Common myeloid progenitor, CD34-positive (primary cell): ENCODE results near the gene ACBD4.

ENCODE experiments used
- CTCF ChIA-PET: fragments of 350-600 bp; sonication (Branson Sonifier 250); formaldehyde crosslinking; loops from one replicate; lab custom pipeline; 2021; ENCODE audit warnings: antibody characterized with exemption; lab: Charles Lee
- POLR2A ChIA-PET: fragments of 350-600 bp; sonication (Branson Sonifier 250); formaldehyde crosslinking; loops from one replicate; lab custom pipeline; 2021; ENCODE audit warnings: antibody characterized with exemption; lab: Charles Lee
- DNase-seq, 3 donors: peaks; one replicate each; pipeline versions ENCODE4 v3.0.0 to v3.0.0-alpha.2; 2013
- H3K27ac ChIP-seq, 2 experiments: 1 replicate in 1 of 2; 2 replicates in 1 of 2; pipeline ENCODE4 v1.7.0; 2013; ENCODE audit warnings: inconsistent platforms in 2 of 2, low read length in 2 of 2, mild to moderate bottlenecking in 2 of 2, low read depth in 1 of 2, moderate library complexity in 1 of 2; ENCODE audit not compliant: severe bottlenecking in 2 of 2, insufficient read depth in 1 of 2, poor library complexity in 1 of 2
- H3K27me3 ChIP-seq, 5 experiments: replicated peaks in 2 of 5; 1 replicate in 3 of 5; 2 replicates in 2 of 5; pipeline versions ENCODE4 v1.6.1 to v1.7.0; 2013; ENCODE audit warnings: low read length in 4 of 5, mild to moderate bottlenecking in 2 of 5, moderate library complexity in 2 of 5, inconsistent platforms in 1 of 5; ENCODE audit not compliant: insufficient read depth in 5 of 5, control insufficient read depth in 4 of 5
- H3K36me3 ChIP-seq, 4 experiments: 1 replicate in 2 of 4; 2 replicates in 2 of 4; pipeline versions ENCODE4 v1.6.1 to v1.7.0; 2013; ENCODE audit warnings: low read length in 3 of 4, control low read depth in 1 of 4, mild to moderate bottlenecking in 1 of 4; ENCODE audit not compliant: control insufficient read depth in 4 of 4, insufficient read depth in 4 of 4
- H3K4me1 ChIP-seq, 4 experiments: 1 replicate in 3 of 4; 2 replicates in 1 of 4; pipeline versions ENCODE4 v1.6.1 to v1.7.1; 2013; ENCODE audit warnings: low read length in 3 of 4, mild to moderate bottlenecking in 3 of 4, control low read depth in 1 of 4, inconsistent platforms in 1 of 4, moderate library complexity in 1 of 4; ENCODE audit not compliant: control insufficient read depth in 4 of 4, insufficient read depth in 4 of 4; ENCODE audit errors: control extremely low read depth in 1 of 4
- H3K4me3 ChIP-seq, 7 experiments: 1 replicate in 4 of 7; 2 replicates in 3 of 7; pipeline versions ENCODE4 v1.5.1 to v1.7.0; 2013; ENCODE audit warnings: mild to moderate bottlenecking in 7 of 7, low read length in 6 of 7, moderate library complexity in 6 of 7, inconsistent platforms in 2 of 7, low read depth in 2 of 7, control low read depth in 1 of 7; ENCODE audit not compliant: insufficient read depth in 4 of 7, control insufficient read depth in 1 of 7; ENCODE audit errors: extremely low read depth in 1 of 7
- H3K9me3 ChIP-seq, 5 experiments: 1 replicate in 4 of 5; 2 replicates in 1 of 5; pipeline versions ENCODE4 v1.6.1 to v1.7.1; 2013; ENCODE audit warnings: low read length in 4 of 5, mild to moderate bottlenecking in 2 of 5, inconsistent platforms in 1 of 5, low read depth in 1 of 5, moderate library complexity in 1 of 5; ENCODE audit not compliant: control insufficient read depth in 4 of 5, insufficient read depth in 2 of 5; ENCODE audit errors: control extremely low read depth in 1 of 5
- WGBS: methylation state at CpG from one replicate; pipeline ENCODE4 v1.1.5; 2013; ENCODE audit not compliant: insufficient coverage; 5-methylcytosine and 5-hydroxymethylcytosine counted together

ACBD4 gene

GRCh38 chr17:45104029-45104428 is 31.5 kb upstream of the ACBD4 start:
- Histone ChIP-seq H3K9me3 (no peaks in the 10 kb centered on the region), H3K4me3 (no peak overlapping the region), H3K27me3 (no peaks in the 10 kb centered on the region), H3K36me3 (peaks cover 19 to 85% (median 75%) of the 10 kb centered on the region in 4 experiments), H3K4me1 (no peaks in the 10 kb centered on the region), H3K27ac (no peak overlapping the region)
- ChIA-PET CTCF (interaction anchor here (0.7 to 1.9 kb wide), 6 partner anchors 8 to 184 kb away, joined by 3 to 5 read pairs (median 3); partner anchors contain the start of gene PLCD3), POLR2A (no interaction called here)
- DNase-seq, result no peak
- WGBS, result 98% methylated on average over 8 of the region's 8 CpGs

GRCh38 chr17:45104497-45104896 is 31.0 kb upstream of the ACBD4 start:
- H3K4me3 ChIP-seq, result no peak overlapping the region
- CTCF ChIA-PET, result interaction anchor here (0.7 to 1.9 kb wide), 7 partner anchors 8 to 184 kb away, joined by 3 to 8 read pairs (median 3); partner anchors contain the start of gene PLCD3

GRCh38 chr17:45104907-45105624 is 30.4 kb upstream of the ACBD4 start:
- no peaks in the 10 kb centered on the region for H3K4me1 ChIP-seq
- no peak overlapping the region for H3K27ac ChIP-seq
- CTCF ChIA-PET, result interaction anchor here (0.7 to 1.9 kb wide), 6 partner anchors 9 to 185 kb away, joined by 3 to 8 read pairs (median 4); partner anchors contain the start of gene PLCD3
- H3K27me3 ChIP-seq, result no peaks in the 10 kb centered on the region
- WGBS, result 89% methylated on average over 12 of the region's 17 CpGs
- peaks cover 20 to 81% (median 71%) of the 10 kb centered on the region in 4 experiments for H3K36me3 ChIP-seq
- DNase-seq, result no peak
- no peak overlapping the region for H3K4me3 ChIP-seq
- POLR2A ChIA-PET, result no interaction called here
- H3K9me3 ChIP-seq, result no peaks in the 10 kb centered on the region

More at GRCh38 chr17:45104497-45104896, 31.0 kb upstream of the ACBD4 start:
- no peaks in the 10 kb centered on the region for H3K4me1 ChIP-seq
- H3K27me3 ChIP-seq, result no peaks in the 10 kb centered on the region
- no peak for DNase-seq
- H3K27ac ChIP-seq, result no peak overlapping the region
- H3K36me3 ChIP-seq, result peaks cover 20 to 85% (median 76%) of the 10 kb centered on the region in 4 experiments
- no peaks in the 10 kb centered on the region for H3K9me3 ChIP-seq
- POLR2A ChIA-PET, result no interaction called here
- WGBS, result 100% methylated on average over 4 of the region's 6 CpGs

- WGBS, result 96% methylated on average over 5 of the region's 5 CpGs
- Histone ChIP-seq H3K9me3 (no peaks in the 10 kb centered on the region), H3K4me1 (no peaks in the 10 kb centered on the region), H3K36me3 (peaks cover 20 to 81% (median 71%) of the 10 kb centered on the region in 4 experiments), H3K4me3 (no peak overlapping the region), H3K27me3 (no peaks in the 10 kb centered on the region), H3K27ac (no peak overlapping the region)
- ChIA-PET POLR2A (no interaction called here), CTCF (interaction anchor here (1.9 kb wide), 1 partner anchor 9 kb away, joined by 8 read pairs; no protein-coding TSS in a partner anchor)
- DNase-seq, result no peak
Measured at GRCh38 chr17:45106096-45106495, 29.4 kb upstream of the ACBD4 start.

- ChIA-PET CTCF (interaction anchor here (1.9 kb wide), 1 partner anchor 9 kb away, joined by 8 read pairs; no protein-coding TSS in a partner anchor), POLR2A (no interaction called here)
- peaks cover 20 to 79% (median 68%) of the 10 kb centered on the region in 4 experiments for H3K36me3 ChIP-seq
- DNase-seq, result no peak
- H3K27me3 ChIP-seq, result no peaks in the 10 kb centered on the region
- no peaks in the 10 kb centered on the region for H3K4me1 ChIP-seq
- WGBS, result 96% methylated on average over 4 of the region's 5 CpGs
- H3K4me3 ChIP-seq, result no peak overlapping the region
- H3K27ac ChIP-seq, result no peak overlapping the region
- H3K9me3 ChIP-seq, result no peaks in the 10 kb centered on the region
Measured at GRCh38 chr17:45106582-45106981, 28.9 kb upstream of the ACBD4 start.

- H3K36me3 ChIP-seq, result peaks cover 17 to 71% (median 60%) of the 10 kb centered on the region in 4 experiments
Measured at GRCh38 chr17:45107293-45108010, 28.0 kb upstream of the ACBD4 start.

More at GRCh38 chr17:45107293-45108010, 28.0 kb upstream of the ACBD4 start:
- ChIA-PET POLR2A (interaction anchor here (0.6 kb wide), 2 partner anchors 23 to 1684 kb away, joined by 3 to 4 read pairs; no protein-coding TSS in a partner anchor), CTCF (interaction anchor here (1.2 to 1.5 kb wide), 3 partner anchors 10 to 36 kb away, joined by 3 read pairs; partner anchors contain the start of gene ACBD4)
- Histone ChIP-seq H3K4me1 (no peaks in the 10 kb centered on the region), H3K27me3 (no peaks in the 10 kb centered on the region), H3K27ac (no peak overlapping the region), H3K4me3 (no peak overlapping the region), H3K9me3 (no peaks in the 10 kb centered on the region)
- no peak for DNase-seq
- 96% methylated on average over 9 of the region's 13 CpGs for WGBS
